IMR-90 (cell line): Measurements from ENCODE around the gene IGFBP7. TPM values are rescaled to one million over a fixed set of nuclear protein-coding genes. Genes with fewer than 3 reads are reported as not detected.

Experiments used
- ATAC-seq: fragments of 200-7000 bp; cut with Tn5 transposase; 2 replicates; pipeline ENCODE4 v1.9.1; 2020; ENCODE audit warnings: low read depth, mild to moderate bottlenecking, moderate library complexity
- BruUV-seq: library from RNA; stranded (reverse); fragments of 400-500 nt; replicated peaks from 2 replicates; lab custom pipeline; 2021; lab: Mats Ljungman, UMichigan
- CTCF ChIA-PET: fragments of 300-600 bp; formaldehyde crosslinking; extraction: SDS; loops from one replicate; lab custom pipeline; 2021; ENCODE audit warnings: antibody characterized with exemption; lab: Yijun Ruan, JAX
- POLR2A ChIA-PET: fragments of 300-600 bp; sonication (Branson Sonifier 250); formaldehyde crosslinking; loops from one replicate; lab custom pipeline; 2022; ENCODE audit warnings: antibody characterized with exemption; ENCODE audit not compliant: unreplicated experiment; lab: Charles Lee
- DNase-seq: peaks from one replicate; pipeline ENCODE4 v3.0.0; 2013
- H2AFZ ChIP-seq: replicated peaks from 2 replicates; pipeline ENCODE3; 2013; ENCODE audit warnings: low read length, mild to moderate bottlenecking; ENCODE audit not compliant: poor library complexity
- H2AK5ac ChIP-seq: 2 replicates; pipeline ENCODE4 v1.6.1; 2013; ENCODE audit warnings: low read depth, low read length, inconsistent platforms
- H2AK9ac ChIP-seq: replicated peaks from 2 replicates; pipeline ENCODE3; 2013; ENCODE audit warnings: mild to moderate bottlenecking, low read depth, low read length, moderate library complexity; ENCODE audit not compliant: poor library complexity
- H2BK120ac ChIP-seq: 2 replicates; pipeline ENCODE4 v1.6.1; 2013; ENCODE audit warnings: low read depth, low read length, inconsistent platforms
- H2BK15ac ChIP-seq: 3 replicates; pipeline ENCODE4 v1.6.1; 2013; ENCODE audit warnings: low read depth, low read length, inconsistent platforms
- H2BK20ac ChIP-seq: 2 replicates; pipeline ENCODE4 v1.6.1; 2013; ENCODE audit warnings: low read depth, mild to moderate bottlenecking, inconsistent platforms, low read length, moderate library complexity
- H2BK5ac ChIP-seq: 2 replicates; pipeline ENCODE4 v1.6.1; 2013; ENCODE audit warnings: mild to moderate bottlenecking, low read depth, low read length, inconsistent platforms; ENCODE audit not compliant: poor library complexity, severe bottlenecking
- H3K14ac ChIP-seq: replicated peaks from 2 replicates; pipeline ENCODE4 v1.6.1; 2013; ENCODE audit warnings: low read depth, low read length, inconsistent platforms
- H3K18ac ChIP-seq: 2 replicates; pipeline ENCODE4 v1.6.1; 2013; ENCODE audit warnings: low read depth, low read length, control low read depth
- H3K23ac ChIP-seq: 2 replicates; pipeline ENCODE4 v1.6.1; 2013; ENCODE audit warnings: low read depth, low read length, inconsistent platforms
- H3K27ac ChIP-seq: 2 replicates; pipeline ENCODE4 v1.5.1; 2013; ENCODE audit warnings: mild to moderate bottlenecking, control low read depth, low read length; ENCODE audit not compliant: insufficient read depth
- H3K27me3 ChIP-seq: 2 replicates; pipeline ENCODE4 v1.6.1; 2013; ENCODE audit warnings: low read length; ENCODE audit not compliant: control insufficient read depth, insufficient read depth
- H3K36me3 ChIP-seq: 2 replicates; pipeline ENCODE4 v1.6.1; 2013; ENCODE audit warnings: low read length, mixed read lengths; ENCODE audit not compliant: control insufficient read depth, insufficient read depth
- H3K4ac ChIP-seq: 2 replicates; pipeline ENCODE4 v1.6.1; 2013; ENCODE audit warnings: low read depth, low read length, inconsistent platforms
- H3K4me1 ChIP-seq: 2 replicates; pipeline ENCODE4 v1.6.1; 2013; ENCODE audit warnings: low read length, mixed read lengths; ENCODE audit not compliant: control insufficient read depth, insufficient read depth
- H3K4me2 ChIP-seq: 2 replicates; pipeline ENCODE4 v1.6.1; 2013; ENCODE audit warnings: low read depth, mild to moderate bottlenecking, control low read depth, low read length, moderate library complexity
- H3K4me3 ChIP-seq: 2 replicates; pipeline ENCODE4 v1.5.1; 2013; ENCODE audit warnings: low read depth, mild to moderate bottlenecking, control low read depth, low read length, moderate library complexity; ENCODE audit not compliant: insufficient read depth
- H3K56ac ChIP-seq: 2 replicates; pipeline ENCODE4 v1.6.1; 2013; ENCODE audit warnings: low read length, inconsistent platforms; ENCODE audit not compliant: insufficient read depth; ENCODE audit errors: extremely low read depth
- H3K79me1 ChIP-seq, 2 experiments: 2 replicates each; pipeline ENCODE4 v1.6.1; 2013; ENCODE audit warnings: low read length in 2 of 2, inconsistent platforms in 1 of 2, low read depth in 1 of 2
- H3K9ac ChIP-seq: 2 replicates; pipeline ENCODE4 v1.6.1; 2013; ENCODE audit warnings: low read depth, low read length, control low read depth
- H3K9me1 ChIP-seq: 2 replicates; pipeline ENCODE4 v1.6.1; 2013; ENCODE audit warnings: low read length, inconsistent platforms; ENCODE audit not compliant: insufficient read depth
- H3K9me3 ChIP-seq: 2 replicates; pipeline ENCODE4 v1.6.1; 2013; ENCODE audit warnings: low read length; ENCODE audit not compliant: control insufficient read depth, insufficient read depth
- H4K20me1 ChIP-seq: 2 replicates; pipeline ENCODE4 v1.6.1; 2013; ENCODE audit warnings: low read length, inconsistent platforms; ENCODE audit not compliant: insufficient read depth
- H4K5ac ChIP-seq: 2 replicates; pipeline ENCODE4 v1.6.1; 2013; ENCODE audit warnings: mild to moderate bottlenecking, low read depth, low read length, control low read depth
- H4K8ac ChIP-seq, 2 experiments: 2 replicates each; pipeline ENCODE4 v1.6.1; 2013; ENCODE audit warnings: low read depth in 2 of 2, low read length in 2 of 2, control low read depth in 1 of 2, inconsistent platforms in 1 of 2
- H4K91ac ChIP-seq: 2 replicates; pipeline ENCODE4 v1.6.1; 2013; ENCODE audit warnings: low read depth, low read length, inconsistent platforms; ENCODE audit not compliant: insufficient read depth
- CEBPB ChIP-seq: IDR thresholded peaks from 2 replicates; pipeline ENCODE4 v1.6.1; 2012; ENCODE audit warnings: low read depth, low read length, improper control_type of control experiment
- CTCF ChIP-seq: conservative IDR thresholded peaks from 2 replicates; pipeline ENCODE4 v1.5.1; 2012; ENCODE audit warnings: mild to moderate bottlenecking, low read depth, low read length, improper control_type of control experiment
- ELK1 ChIP-seq: fragments of 150-350 bp; IDR thresholded peaks from 2 replicates; pipeline ENCODE4 v1.6.1; 2016; ENCODE audit warnings: low read depth, mild to moderate bottlenecking, low read length, moderate library complexity, borderline replicate concordance
- FOS ChIP-seq: fragments of 150-350 bp; IDR thresholded peaks from 2 replicates; pipeline ENCODE4 v1.6.1; 2016; ENCODE audit warnings: low read depth, low read length
- MAFK ChIP-seq: IDR thresholded peaks from 2 replicates; pipeline ENCODE4 v1.6.1; 2012; ENCODE audit warnings: low read depth, low read length, improper control_type of control experiment
- MXI1 ChIP-seq: IDR thresholded peaks from 2 replicates; pipeline ENCODE4 v1.6.1; 2012; ENCODE audit warnings: low read depth, mild to moderate bottlenecking, low read length, moderate library complexity, borderline replicate concordance
- NFE2L2 ChIP-seq: fragments of 150-350 bp; IDR thresholded peaks from 2 replicates; pipeline ENCODE4 v1.6.1; 2016; ENCODE audit warnings: low read depth, mild to moderate bottlenecking, low read length
- POLR2A ChIP-seq: IDR thresholded peaks from 2 replicates; pipeline ENCODE4 v1.6.1; 2012; ENCODE audit warnings: mild to moderate bottlenecking, low read depth, low read length
- RAD21 ChIP-seq: IDR thresholded peaks from 2 replicates; pipeline ENCODE4 v1.6.1; 2012; ENCODE audit warnings: low read length, improper control_type of control experiment
- RFX5 ChIP-seq: IDR thresholded peaks from 2 replicates; pipeline ENCODE4 v1.8.0; 2012; ENCODE audit warnings: low read depth, mild to moderate bottlenecking, low read length, moderate library complexity
- SMC3 ChIP-seq: fragments of 150-350 bp; IDR thresholded peaks from 2 replicates; pipeline ENCODE4 v1.6.1; 2016; ENCODE audit warnings: low read depth, mild to moderate bottlenecking, antibody characterized with exemption, low read length, moderate library complexity
- USF2 ChIP-seq: fragments of 150-350 bp; IDR thresholded peaks from 2 replicates; pipeline ENCODE4 v1.6.1; 2017; ENCODE audit warnings: mild to moderate bottlenecking, antibody characterized with exemption, low read length, low read depth
- WGBS, 2 experiments: methylation state at CpG; one replicate each; pipeline versions ENCODE4 v1.1.5 to v1.1.7; 2013; ENCODE audit warnings: missing lambda C conversion rate in 2 of 2; ENCODE audit not compliant: insufficient read length in 1 of 2; ENCODE audit errors: extremely low coverage in 2 of 2; 5-methylcytosine and 5-hydroxymethylcytosine counted together
- dilution Hi-C: fragments of 300-500 bp; cut with HindIII; formaldehyde crosslinking; loops from one replicate; pipeline ENCODE4 v1.14.3; 2018; ENCODE audit warnings: low sequenced_read_pairs; ENCODE audit not compliant: unreplicated experiment
- in situ Hi-C: fragments of 300-500 bp; cut with MboI; formaldehyde crosslinking; loops from 3 replicates; pipeline ENCODE4 v1.14.3; 2019; ENCODE audit warnings: low sequenced_read_pairs, inconsistent platforms, mixed read lengths
- intact Hi-C: fragments of 100-400 bp; cut with micrococcal nuclease; formaldehyde crosslinking; loops from 2 replicates; pipeline ENCODE4 v1.10.0; 2022
- polyA plus RNA-seq, 3 experiments: library from polyadenylated mRNA; depleted of rRNA; stranded (reverse); fragments of >200 nt; gene quantifications; 2 replicates each; pipeline ENCODE4 v1.2.3, GENCODE V29; 2012; ENCODE audit warnings: low replicate concordance in 1 of 3
- total RNA-seq: library from RNA; depleted of rRNA; stranded (reverse); fragments of >200 nt; gene quantifications from 2 replicates; pipeline ENCODE4 v1.2.3, GENCODE V29; 2012

IGFBP7 gene
- total and polyA plus RNA-seq, 2 of the 4 experiments (the other 2 are of a cell fraction): 33.2 to 267 TPM

GRCh38 chr4:57037982-57038604 lies 72.1 kb downstream of the IGFBP7 start (continued):
- no peak for TF ChIP-seq USF2

DNA sequence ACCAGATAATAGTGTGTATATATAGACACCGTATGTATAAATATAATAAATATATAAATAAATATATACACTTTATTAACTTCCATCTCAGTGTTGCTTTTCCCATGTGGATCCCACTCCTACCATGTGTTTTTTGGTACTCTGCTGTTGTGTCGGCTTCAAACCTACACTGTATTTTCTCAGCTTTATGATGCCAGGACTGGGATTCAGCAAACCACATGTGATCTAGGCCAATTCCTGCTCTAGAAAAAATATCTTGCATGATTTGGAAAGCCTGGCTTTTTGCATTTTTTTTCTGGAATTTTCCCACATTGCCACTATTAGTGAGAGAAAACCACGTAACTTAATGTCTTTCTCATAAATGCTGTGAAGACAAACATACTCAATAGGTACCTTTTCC lies 75.7 kb downstream of the IGFBP7 start:
- no TSS peak for BruUV-seq
- no peak overlapping the region for H2BK120ac ChIP-seq
- H3K9me1 ChIP-seq: no peaks in the 10 kb centered on the region
- H4K8ac ChIP-seq: no peak overlapping the region
- CTCF ChIA-PET: interaction anchor here (0.9 kb wide), 1 partner anchor 129 kb away, joined by 3 read pairs; no protein-coding TSS in a partner anchor
- no peaks in the 10 kb centered on the region for H4K20me1 ChIP-seq
- in situ Hi-C loops: loop anchor here (25.0 kb wide), 1 partner anchor 403 kb away; no protein-coding TSS in a partner anchor
- no peak overlapping the region for H2BK20ac ChIP-seq
- H3K27ac ChIP-seq: no peak overlapping the region
- ATAC-seq (no peak), DNase-seq (no peak)
- H3K4me3 ChIP-seq: no peak overlapping the region
- no peak overlapping the region for H2AK5ac ChIP-seq
- H2AFZ ChIP-seq: no peak overlapping the region
- no peak overlapping the region for H4K5ac ChIP-seq
- no peak overlapping the region for H2AK9ac ChIP-seq
- peaks cover 2 to 25% of the 10 kb centered on the region in 2 experiments; a peak in 2 of 4 replicates for H3K79me1 ChIP-seq
- no peak overlapping the region for H2BK5ac ChIP-seq
- no peaks in the 10 kb centered on the region for H3K27me3 ChIP-seq
- H3K23ac ChIP-seq: no peak overlapping the region
- H4K91ac ChIP-seq: no peak overlapping the region
- H3K9me3 ChIP-seq: no peaks in the 10 kb centered on the region
- H3K56ac ChIP-seq: no peak overlapping the region
- no peak overlapping the region for H3K4ac ChIP-seq
- peaks cover 21% of the 10 kb centered on the region for H3K36me3 ChIP-seq
- no peak overlapping the region for H3K4me2 ChIP-seq
- peaks cover 3% of the 10 kb centered on the region; the same call in 1 of the 2 replicates for H3K4me1 ChIP-seq
- dilution Hi-C loops: no loop called here
- intact Hi-C loops: no loop called here
- H3K14ac ChIP-seq: no peak overlapping the region
- WGBS, 2 experiments: no CpG with 5 or more reads among the region's 3 CpGs
- POLR2A ChIA-PET: no interaction called here
- H3K18ac ChIP-seq: no peak overlapping the region
- no peak overlapping the region for H2BK15ac ChIP-seq
- no peak overlapping the region for H3K9ac ChIP-seq
- TF ChIP-seq ELK1 (no peak), POLR2A (no peak), RAD21 (no peak), CTCF (no peak), CEBPB (no peak), FOS (no peak), USF2 (no peak), MAFK (no peak), MXI1 (no peak), RFX5 (no peak), NFE2L2 (no peak), SMC3 (no peak)
